BLaER1 (cell line): ENCODE measurements around the gene LIX1L.

Experiments
- H3K27ac ChIP-seq: shearing (Covaris generic); formaldehyde crosslinking; 2 replicates; pipeline ENCODE4 v1.8.1; 2022
- H3K27me3 ChIP-seq: shearing (Covaris generic); formaldehyde crosslinking; 2 replicates; pipeline ENCODE4 v1.8.1; 2022
- H3K36me3 ChIP-seq: shearing (Covaris generic); formaldehyde crosslinking; 2 replicates; pipeline ENCODE4 v1.8.1; 2022
- H3K4me1 ChIP-seq: shearing (Covaris generic); formaldehyde crosslinking; 2 replicates; pipeline ENCODE4 v1.8.1; 2022
- H3K4me2 ChIP-seq: shearing (Covaris generic); formaldehyde crosslinking; 2 replicates; pipeline ENCODE4 v1.8.1; 2022
- H3K4me3 ChIP-seq: shearing (Covaris generic); formaldehyde crosslinking; 2 replicates; pipeline ENCODE4 v1.8.1; 2022
- H3K9ac ChIP-seq: shearing (Covaris generic); formaldehyde crosslinking; 2 replicates; pipeline ENCODE4 v1.8.1; 2022
- H3K9me3 ChIP-seq: shearing (Covaris generic); formaldehyde crosslinking; 2 replicates; pipeline ENCODE4 v1.8.1; 2022
- H4K20me1 ChIP-seq: shearing (Covaris generic); formaldehyde crosslinking; 2 replicates; pipeline ENCODE4 v1.8.1; 2022
- Cebpa-rat ChIP-seq: shearing (Covaris generic); IDR thresholded peaks from 2 replicates; pipeline ENCODE4 v1.8.1; 2022

Gene LIX1L

GRCh38 chr1:145963265-145964019 lies 5.6 kb upstream of the LIX1L start:
- Histone ChIP-seq H3K4me3 (peak overlapping the region; percentile 79), H3K9ac (peak overlapping the region; percentile 78), H3K4me1 (peaks cover 60% of the 10 kb centered on the region), H4K20me1 (no peaks in the 10 kb centered on the region), H3K27me3 (peaks cover 34% of the 10 kb centered on the region), H3K9me3 (peaks cover 10% of the 10 kb centered on the region), H3K4me2 (peak overlapping the region; percentile 99), H3K36me3 (peaks cover 7% of the 10 kb centered on the region), H3K27ac (peak overlapping the region; percentile 70)
- TF ChIP-seq Cebpa-rat, result no peak

GRCh38 chr1:145962157-145963102 lies 4.6 kb upstream of the LIX1L start:
- no peak for TF ChIP-seq Cebpa-rat
- H3K9ac ChIP-seq, result peak overlapping the region; percentile 76
- H3K36me3 ChIP-seq, result peaks cover 5% of the 10 kb centered on the region
- H3K4me1 ChIP-seq, result peaks cover 64% of the 10 kb centered on the region
- H3K27ac ChIP-seq, result no peak overlapping the region
- H3K9me3 ChIP-seq, result peaks cover 7% of the 10 kb centered on the region
- H3K4me3 ChIP-seq, result peak overlapping the region; percentile 79
- peak overlapping the region; percentile 99 for H3K4me2 ChIP-seq
- H3K27me3 ChIP-seq, result peaks cover 34% of the 10 kb centered on the region
- H4K20me1 ChIP-seq, result no peaks in the 10 kb centered on the region

GRCh38 chr1:145961425-145962156 lies 3.8 kb upstream of the LIX1L start:
- peak overlapping the region; percentile 76 for H3K9ac ChIP-seq
- H3K36me3 ChIP-seq, result no peaks in the 10 kb centered on the region
- no peaks in the 10 kb centered on the region for H4K20me1 ChIP-seq
- H3K27me3 ChIP-seq, result peaks cover 34% of the 10 kb centered on the region
- peak overlapping the region; percentile 79 for H3K4me3 ChIP-seq
- peak overlapping the region; percentile 99 for H3K4me2 ChIP-seq
- peaks cover 67% of the 10 kb centered on the region for H3K4me1 ChIP-seq
- no peak for TF ChIP-seq Cebpa-rat
- H3K27ac ChIP-seq, result peak overlapping the region; percentile 72
- no peaks in the 10 kb centered on the region for H3K9me3 ChIP-seq

- TF ChIP-seq Cebpa-rat, result no peak
- no peaks in the 10 kb centered on the region for H4K20me1 ChIP-seq
- no peaks in the 10 kb centered on the region for H3K36me3 ChIP-seq
- H3K27ac ChIP-seq, result peak overlapping the region; percentile 72
- peak overlapping the region; percentile 76 for H3K9ac ChIP-seq
- H3K4me2 ChIP-seq, result peak overlapping the region; percentile 99
- peaks cover 72% of the 10 kb centered on the region for H3K4me1 ChIP-seq
- H3K9me3 ChIP-seq, result no peaks in the 10 kb centered on the region
- H3K4me3 ChIP-seq, result peak overlapping the region; percentile 79
- peaks cover 34% of the 10 kb centered on the region for H3K27me3 ChIP-seq
Observed at GRCh38 chr1:145961109-145961424, 3.2 kb upstream of the LIX1L start.

- no peaks in the 10 kb centered on the region for H4K20me1 ChIP-seq
- no peaks in the 10 kb centered on the region for H3K36me3 ChIP-seq
- H3K9ac ChIP-seq, result peak overlapping the region; percentile 76
- H3K4me2 ChIP-seq, result peak overlapping the region; percentile 99
- H3K4me3 ChIP-seq, result peak overlapping the region; percentile 79
- H3K27ac ChIP-seq, result peak overlapping the region; percentile 72
- TF ChIP-seq Cebpa-rat, result no peak
- H3K4me1 ChIP-seq, result peaks cover 75% of the 10 kb centered on the region
- peaks cover 34% of the 10 kb centered on the region for H3K27me3 ChIP-seq
- H3K9me3 ChIP-seq, result no peaks in the 10 kb centered on the region
Observed at GRCh38 chr1:145960468-145961108, 2.8 kb upstream of the LIX1L start.

GRCh38 chr1:145959957-145960467 lies 2.2 kb upstream of the LIX1L start:
- H3K36me3 ChIP-seq, result no peaks in the 10 kb centered on the region
- peaks cover 34% of the 10 kb centered on the region for H3K27me3 ChIP-seq
- H3K27ac ChIP-seq, result peak overlapping the region; percentile 72
- peaks cover 75% of the 10 kb centered on the region for H3K4me1 ChIP-seq
- no peaks in the 10 kb centered on the region for H3K9me3 ChIP-seq
- no peak for TF ChIP-seq Cebpa-rat
- H4K20me1 ChIP-seq, result peaks cover under 1% of the 10 kb centered on the region; the same call in 1 of the 2 replicates
- peak overlapping the region; percentile 99 for H3K4me2 ChIP-seq
- H3K4me3 ChIP-seq, result peak overlapping the region; percentile 79
- H3K9ac ChIP-seq, result peak overlapping the region; percentile 76

GRCh38 chr1:145959333-145959732 lies 1.5 kb upstream of the LIX1L start:
- no peak for TF ChIP-seq Cebpa-rat
- H3K9ac ChIP-seq, result peak overlapping the region; percentile 76; the same call in 1 of the 2 replicates
- peaks cover 34% of the 10 kb centered on the region for H3K27me3 ChIP-seq
- H3K4me2 ChIP-seq, result peak overlapping the region; percentile 99
- no peaks in the 10 kb centered on the region for H3K9me3 ChIP-seq
- H3K4me3 ChIP-seq, result peak overlapping the region; percentile 79; the same call in 1 of the 2 replicates
- H3K4me1 ChIP-seq, result peaks cover 81% of the 10 kb centered on the region
- H3K36me3 ChIP-seq, result peaks cover 6% of the 10 kb centered on the region; the same call in 1 of the 2 replicates
- peaks cover 6% of the 10 kb centered on the region; the same call in 1 of the 2 replicates for H4K20me1 ChIP-seq
- H3K27ac ChIP-seq, result no peak overlapping the region

- no peak overlapping the region for H3K9ac ChIP-seq
- TF ChIP-seq Cebpa-rat, result no peak
- H3K27ac ChIP-seq, result no peak overlapping the region
- no peak overlapping the region for H3K4me3 ChIP-seq
- H3K9me3 ChIP-seq, result no peaks in the 10 kb centered on the region
- H3K4me1 ChIP-seq, result peaks cover 77% of the 10 kb centered on the region
- peaks cover 31% of the 10 kb centered on the region for H3K27me3 ChIP-seq
- peak overlapping the region; percentile 99 for H3K4me2 ChIP-seq
- H4K20me1 ChIP-seq, result peaks cover 11% of the 10 kb centered on the region; the same call in 1 of the 2 replicates
- peaks cover 10% of the 10 kb centered on the region for H3K36me3 ChIP-seq
Observed at GRCh38 chr1:145958734-145959133, 917 bp upstream of the LIX1L start.
